GM21576 (cell line): ENCODE measurements around the gene PDE5A.

ENCODE experiments used
- ATAC-seq: cut with Tn5 transposase; IDR thresholded peaks from one replicate; pipeline ENCODE4 v1.9.1; 2021; ENCODE audit warnings: mild to moderate bottlenecking, moderate library complexity; ENCODE audit not compliant: unreplicated experiment

Gene PDE5A

DNA sequence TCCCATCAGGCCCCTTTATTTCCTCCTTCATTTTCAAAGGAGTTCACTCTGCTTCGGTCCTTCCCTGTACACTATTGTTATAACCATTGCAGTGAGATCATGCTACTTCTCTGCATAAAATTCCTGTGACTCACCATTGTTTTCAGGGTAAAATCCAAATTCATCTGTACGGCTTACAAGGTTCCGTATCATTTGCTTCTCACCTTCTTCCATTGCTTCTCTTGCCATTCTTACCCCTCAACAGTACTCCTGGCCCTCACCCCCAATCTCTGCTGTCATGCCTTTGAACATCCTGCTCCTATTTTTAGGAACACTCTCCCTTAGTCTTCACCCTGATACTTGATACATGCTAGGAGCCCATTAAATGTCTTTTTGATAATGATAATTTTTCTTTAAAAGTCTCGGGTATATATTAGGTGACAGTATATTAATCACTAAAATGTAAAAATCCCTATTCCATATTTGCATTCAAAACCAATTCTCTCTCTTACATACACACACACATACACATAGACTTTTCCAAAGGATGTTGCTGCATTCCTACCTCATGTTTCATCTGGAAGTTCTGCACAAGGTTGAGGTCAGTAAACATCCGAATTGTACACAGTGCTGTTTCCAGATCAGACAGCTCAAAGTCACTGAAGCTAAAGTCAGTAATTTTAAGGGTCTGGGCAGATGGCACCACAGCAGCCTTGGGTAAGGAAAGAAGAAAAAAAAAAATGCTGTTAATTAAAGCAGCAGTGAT is 103.4 kb downstream of the PDE5A start:
- no peak for ATAC-seq

DNA sequence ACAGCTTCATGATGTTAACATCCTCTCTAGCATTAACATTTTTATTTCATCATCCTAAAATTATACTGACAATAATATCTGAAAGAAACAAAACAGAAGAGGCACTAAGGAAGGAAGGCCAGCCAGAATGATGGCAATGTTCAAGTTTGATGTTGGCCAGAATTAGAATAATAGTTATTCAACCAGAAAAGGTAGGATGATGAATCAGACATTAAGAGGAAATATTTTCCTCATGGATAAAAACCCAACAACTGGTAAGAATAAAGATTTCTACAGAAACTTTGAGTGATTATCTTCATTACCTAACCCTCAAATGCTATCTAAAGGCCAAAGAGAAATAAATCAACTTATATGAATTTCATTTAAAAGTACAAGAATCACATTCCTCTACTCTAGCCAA is 105.2 kb downstream of the PDE5A start:
- no peak for ATAC-seq

DNA sequence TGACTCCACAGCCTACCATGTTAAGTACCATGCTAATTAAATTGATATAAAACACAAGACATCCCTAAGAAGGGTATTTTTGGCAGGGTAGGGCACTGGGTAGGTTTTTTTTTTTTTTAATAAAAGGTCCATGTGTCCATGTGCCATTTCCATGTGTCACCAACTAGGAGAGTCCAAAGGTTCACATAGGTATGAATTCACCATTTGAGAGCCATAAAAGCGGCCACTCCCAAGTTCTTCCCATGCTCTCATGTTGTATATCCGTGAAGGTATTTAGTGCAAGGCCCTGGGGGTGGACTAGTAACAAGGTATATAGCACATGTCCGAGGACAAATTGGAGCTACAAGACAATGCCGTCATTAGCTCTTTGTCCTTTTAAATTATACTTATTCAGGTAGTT is 107.3 kb downstream of the PDE5A start:
- no peak for ATAC-seq

DNA sequence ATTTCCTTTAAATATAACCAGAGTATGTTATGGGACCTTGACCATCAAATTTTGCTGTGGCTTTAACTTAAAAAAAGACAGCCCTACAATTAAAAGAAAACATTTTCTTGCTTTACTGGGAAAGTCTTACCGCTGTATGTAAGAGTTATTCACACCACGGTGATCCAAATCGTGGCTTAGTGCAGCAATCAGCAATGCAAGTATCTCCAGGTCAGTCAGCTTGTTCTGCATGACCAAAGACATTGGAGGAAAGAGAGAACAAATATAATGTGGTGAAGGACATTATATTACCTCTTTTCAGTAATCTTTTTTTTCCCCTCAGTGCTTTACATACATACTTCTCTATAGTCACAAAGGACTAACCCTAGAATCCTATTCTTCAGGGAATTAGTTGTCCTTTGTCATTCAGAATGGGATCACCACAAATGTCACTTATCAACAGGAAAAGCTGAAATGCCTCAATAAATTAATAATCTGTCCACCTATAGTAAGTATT is 109.6 kb downstream of the PDE5A start:
- ATAC-seq: no peak

DNA sequence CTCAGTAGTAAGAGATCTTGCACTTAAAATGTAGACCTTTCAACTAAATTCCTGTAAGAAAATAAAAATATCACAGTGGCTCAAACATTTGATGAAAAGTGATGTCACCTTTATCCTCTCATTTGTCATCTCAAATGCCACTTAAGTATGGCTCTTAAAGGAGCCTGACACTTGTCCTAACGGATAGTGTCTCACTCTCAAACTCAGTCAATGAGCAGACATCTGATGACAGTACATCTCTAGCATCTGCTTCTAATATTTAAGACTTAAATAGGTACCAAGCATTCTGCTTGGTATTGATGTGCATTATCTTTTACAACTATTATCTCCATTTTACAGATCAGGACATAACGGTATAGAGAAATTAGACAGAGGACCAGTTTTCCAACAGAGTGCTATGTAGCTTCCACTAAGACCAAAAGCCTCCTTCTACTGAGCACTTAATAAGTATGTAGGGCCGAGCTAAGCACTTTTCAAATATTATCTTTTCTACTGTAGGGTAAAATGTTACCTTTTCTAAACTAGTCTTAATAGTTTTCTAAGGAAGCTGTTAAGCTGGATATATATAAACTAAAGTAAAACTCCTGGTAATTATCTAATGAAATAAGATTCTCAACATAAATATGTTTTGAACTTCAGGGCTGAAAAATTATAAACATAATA is 110.2 kb downstream of the PDE5A start:
- no peak for ATAC-seq

DNA sequence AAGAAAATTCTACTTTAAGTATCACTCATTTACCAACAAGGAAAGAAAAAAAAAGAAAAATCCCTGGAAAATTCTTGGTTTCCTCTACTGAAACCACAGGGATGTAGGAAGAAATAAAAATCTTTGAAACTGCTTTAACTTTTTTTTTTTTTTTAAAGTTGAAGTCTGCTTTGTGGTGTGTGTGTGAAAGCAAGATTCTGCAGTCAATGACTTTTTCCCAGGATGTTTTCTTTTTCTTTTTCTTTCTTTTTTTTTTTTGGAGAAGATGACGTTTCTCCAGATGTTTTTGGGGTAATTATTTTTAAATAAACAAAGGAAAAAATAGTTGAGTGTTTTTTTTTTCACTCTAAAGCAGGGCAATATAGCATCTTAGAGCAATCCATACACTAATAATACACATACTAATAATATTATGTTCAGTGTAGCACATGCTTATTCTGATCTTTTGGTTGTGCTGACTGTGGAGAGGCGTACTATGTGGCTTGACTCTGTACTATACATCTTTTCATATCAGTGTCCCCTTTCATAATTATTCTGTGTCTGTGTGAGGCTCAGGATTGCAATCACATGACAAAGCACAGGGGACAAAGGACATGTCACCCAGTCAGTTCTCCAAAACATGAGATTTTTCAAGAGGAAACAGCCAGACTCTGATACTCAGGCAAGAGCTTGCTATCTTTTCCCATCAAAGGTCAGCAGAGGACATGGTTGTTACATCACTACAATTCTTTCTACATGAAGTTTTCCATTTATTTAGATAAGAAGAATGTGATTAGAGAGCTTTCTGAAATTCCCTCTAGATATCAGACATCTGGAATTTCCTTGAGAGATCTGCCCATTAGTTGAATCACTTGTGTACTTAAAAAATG is 111.0 kb downstream of the PDE5A start:
- ATAC-seq: no peak

DNA sequence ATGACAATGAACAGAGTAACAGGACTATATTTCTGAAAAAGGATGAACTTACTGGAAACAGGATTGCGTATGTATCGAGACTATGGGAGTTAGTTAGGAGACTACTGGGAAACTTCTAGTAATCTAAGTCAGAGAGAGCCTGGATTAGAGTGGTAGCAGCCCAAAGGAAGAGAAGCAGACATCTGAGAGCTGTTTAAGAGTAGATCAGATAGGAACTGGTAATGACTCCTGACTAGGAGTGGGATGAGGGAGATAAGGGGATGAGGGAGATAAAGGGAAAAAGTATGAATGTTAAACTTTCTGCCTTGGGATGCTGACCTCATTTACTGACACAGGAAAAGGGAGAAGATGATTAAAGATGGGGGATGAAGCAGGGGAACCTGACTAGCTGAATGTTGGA is 116.2 kb downstream of the PDE5A start:
- ATAC-seq: no peak

DNA sequence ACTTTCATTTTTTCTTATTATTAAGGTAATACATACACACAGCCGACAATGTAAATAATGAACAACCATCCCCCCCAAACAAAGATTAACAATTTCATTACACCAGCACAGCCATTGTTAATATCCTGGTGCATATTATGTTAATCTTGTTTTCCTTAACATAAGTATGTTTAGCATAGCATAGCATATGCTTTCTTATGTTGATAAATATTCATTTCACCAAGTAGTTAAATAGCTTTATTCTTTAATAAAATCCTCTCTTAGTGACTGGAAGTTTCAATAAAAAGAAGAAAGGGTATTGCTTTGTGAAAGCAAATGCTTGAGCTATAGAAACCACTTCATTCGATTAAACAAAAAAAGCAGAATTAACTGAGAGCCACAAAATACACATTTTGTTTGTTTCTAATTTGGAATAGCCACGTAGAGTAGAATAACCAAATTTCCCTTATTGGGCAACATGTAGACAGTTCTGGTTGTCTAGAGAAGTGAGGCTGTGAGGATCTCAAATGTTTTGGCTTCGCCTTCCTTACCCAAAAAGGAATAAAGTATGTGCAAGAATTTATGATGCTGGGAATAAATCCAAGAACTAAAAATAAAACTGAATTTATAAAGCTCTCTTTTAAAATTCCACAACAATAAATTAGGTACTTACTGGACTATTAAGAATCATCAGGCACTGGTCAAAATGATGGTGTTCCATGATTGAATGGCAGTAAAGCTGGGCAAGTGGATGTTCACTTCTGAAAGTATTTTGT is 118.0 kb downstream of the PDE5A start:
- no peak for ATAC-seq

DNA sequence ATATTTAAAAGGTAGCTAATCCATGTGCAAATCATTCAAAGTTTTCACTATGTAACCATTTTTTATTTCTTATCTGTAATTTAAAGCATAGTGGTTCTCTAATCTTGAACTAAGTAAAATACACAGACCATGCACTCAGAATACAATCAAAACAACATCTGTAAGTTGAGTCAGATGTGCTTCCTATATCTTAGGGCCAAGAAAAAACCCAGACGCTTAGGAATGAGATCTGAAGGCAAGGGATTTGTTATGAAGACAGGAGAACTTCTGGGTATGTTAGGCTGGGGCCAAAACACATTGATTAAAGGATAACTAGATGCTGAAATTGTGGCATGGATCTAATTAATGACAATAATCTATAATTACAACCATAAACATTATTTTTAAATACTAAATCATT is 120.3 kb downstream of the PDE5A start:
- no peak for ATAC-seq

DNA sequence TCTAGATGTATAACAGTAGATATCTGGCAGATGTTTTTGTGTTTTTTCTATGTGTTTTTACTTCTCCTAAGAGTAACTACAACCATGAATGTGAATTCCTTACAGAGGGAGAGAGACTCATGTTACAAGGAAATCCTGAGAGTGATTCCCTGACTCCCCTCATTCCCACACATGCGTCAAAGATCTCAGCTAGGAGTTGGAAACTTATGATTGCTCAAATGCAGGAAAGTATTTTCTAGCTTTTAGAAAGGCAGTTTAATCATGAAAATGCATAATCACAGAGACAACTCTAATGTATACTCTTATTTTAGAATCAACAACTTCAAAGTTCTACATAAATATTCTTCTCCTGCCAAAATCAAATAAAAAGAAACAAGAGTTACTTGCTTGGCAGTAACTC is 121.8 kb downstream of the PDE5A start:
- no peak for ATAC-seq

DNA sequence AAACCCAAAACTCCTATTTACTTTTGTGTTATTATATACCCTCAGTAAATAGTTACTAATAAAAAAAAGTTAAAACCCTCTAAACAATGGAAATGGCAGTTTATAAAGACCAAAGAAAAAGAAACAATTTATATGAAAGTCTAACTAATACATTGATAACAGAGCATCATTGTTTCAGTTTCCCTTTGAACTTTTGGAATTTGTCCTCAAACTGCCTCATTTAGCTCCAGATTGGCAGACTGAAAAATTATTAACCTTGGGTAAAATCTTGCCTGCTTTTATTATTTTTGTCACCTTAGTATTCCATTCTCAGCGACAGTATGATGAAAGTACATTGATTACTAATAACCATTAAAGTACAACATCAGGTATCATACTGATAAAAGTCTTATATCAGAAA is 124.0 kb downstream of the PDE5A start:
- ATAC-seq: no peak

DNA sequence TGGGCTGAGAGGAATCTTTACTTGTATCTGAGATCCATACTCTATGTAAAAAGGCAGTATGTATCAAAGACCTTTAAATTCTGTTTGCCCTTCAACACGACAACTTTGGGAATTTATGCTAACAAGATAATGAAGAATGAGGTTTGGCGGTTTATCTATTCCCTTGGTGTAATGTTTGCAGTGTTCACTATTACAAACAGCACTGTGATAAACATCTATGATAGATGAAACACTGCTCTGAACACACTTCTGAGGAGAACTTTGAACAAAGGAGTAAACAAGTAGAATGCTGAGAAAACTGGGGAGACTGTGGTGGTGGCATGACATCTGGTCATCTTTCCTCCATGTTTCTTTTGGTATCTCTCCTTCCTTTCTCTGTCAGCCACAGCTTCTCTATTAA is 126.9 kb downstream of the PDE5A start:
- no peak for ATAC-seq

DNA sequence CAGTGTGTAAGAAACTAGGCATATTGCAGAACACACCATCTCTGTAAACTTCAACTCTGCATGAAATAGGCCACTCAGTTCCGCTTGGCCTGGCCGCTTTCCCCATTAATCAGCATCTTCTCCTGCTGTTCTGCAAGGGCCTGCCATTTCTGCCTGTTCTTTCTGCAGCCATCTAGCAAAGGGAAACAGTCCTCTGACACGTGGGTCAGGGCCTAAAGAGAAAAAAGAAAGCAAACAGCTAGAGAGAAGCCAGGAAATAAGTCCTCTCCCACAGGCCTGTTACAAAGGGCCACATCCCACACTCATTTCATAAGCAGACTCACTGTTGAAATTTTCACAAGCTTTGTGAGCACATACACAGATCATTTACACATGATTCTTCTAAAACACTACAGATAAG is 130.1 kb downstream of the PDE5A start:
- no peak for ATAC-seq

DNA sequence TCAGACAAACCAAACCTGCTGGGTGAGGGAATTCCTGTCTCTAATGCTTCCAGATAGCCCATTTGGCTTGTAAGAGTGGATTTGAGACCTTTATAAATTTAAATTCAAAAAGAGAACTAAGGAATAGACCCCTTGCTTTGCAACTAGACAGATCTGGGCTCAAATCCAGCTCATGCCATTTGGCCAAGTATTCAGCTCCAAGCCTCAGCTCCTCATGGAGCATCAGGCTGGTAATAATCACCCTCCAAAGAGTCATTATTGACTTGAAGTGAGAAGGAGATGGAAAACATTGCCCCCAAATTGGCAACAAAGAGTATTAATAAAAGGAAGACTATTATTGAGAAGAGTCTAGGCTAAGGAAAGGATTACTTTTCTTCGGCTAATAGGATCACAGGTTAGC is 134.7 kb downstream of the PDE5A start:
- no peak for ATAC-seq

DNA sequence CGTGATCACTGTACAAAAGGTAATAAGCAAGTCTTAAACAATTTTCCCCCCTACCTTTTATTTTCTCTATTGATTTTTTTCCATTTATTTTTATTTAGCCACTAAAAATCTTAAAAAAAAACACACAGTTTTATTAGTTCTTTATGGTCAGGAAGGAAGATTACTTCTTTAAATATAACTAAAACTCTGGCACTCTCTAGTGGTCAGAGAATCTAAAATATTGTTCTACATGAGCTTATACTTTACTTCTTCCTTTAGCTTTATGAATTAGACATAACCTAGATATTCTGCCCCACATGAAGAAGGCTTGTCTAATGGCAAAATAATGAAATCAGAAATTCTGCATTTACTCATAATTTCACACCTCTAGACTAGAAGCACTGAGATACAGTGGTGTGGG is 135.2 kb downstream of the PDE5A start:
- ATAC-seq: no peak

DNA sequence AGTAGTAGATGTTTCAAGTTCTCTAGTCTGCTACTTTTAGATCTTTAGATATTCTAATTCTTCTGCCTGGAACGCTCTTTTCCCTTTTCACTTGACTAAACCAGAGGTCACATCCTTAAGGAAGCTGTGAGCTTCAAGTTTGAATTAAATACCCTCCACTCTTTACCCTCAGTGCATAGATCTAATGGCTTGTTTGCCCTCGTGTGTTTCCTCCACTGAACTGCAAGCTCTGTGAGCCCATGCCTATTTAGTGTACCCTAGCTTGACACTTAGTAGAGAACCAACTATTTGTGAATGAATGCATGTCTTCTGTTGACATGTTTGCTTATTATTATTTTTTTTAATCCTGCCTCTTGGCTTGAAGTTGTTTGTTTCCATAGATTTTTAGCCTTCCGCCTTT is 138.3 kb downstream of the PDE5A start:
- ATAC-seq: no peak

DNA sequence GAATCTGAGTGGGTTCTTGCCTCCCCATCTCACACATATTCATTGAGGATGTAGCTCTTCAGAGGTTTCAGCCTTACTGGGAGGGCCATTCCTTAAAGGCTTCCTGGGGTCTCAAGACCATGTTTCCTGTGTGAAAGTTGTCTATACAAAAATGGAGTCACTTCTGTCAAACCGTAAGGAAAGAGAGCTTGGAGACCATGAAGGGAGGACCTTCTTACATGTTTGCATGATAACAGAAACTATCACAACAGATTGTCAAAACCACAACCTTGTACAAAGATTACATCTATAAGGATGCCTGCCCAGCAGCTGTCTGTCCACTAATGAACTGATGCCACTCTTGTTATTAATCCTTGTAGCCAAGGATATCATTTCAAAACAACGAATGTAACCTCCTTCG is 139.3 kb downstream of the PDE5A start:
- no peak for ATAC-seq

DNA sequence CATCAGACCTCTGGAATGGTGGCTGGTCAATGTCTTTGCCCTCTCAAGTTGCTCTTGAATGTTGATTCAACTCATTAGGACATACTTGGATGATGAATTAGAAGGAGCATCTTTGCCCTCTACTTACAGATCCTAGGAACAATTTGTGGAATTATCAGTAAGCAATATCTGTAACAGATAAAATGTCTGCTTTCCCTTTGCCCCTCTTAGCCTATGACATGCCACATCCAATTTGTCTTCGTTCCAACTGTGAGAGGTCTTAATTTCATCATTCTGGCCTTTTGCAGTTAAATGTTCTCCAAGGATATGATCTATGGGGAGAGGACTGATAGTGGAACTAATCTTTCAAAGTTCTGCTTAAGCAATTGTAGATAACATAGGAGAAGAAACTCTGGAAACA is 148.3 kb downstream of the PDE5A start:
- ATAC-seq: no peak

DNA sequence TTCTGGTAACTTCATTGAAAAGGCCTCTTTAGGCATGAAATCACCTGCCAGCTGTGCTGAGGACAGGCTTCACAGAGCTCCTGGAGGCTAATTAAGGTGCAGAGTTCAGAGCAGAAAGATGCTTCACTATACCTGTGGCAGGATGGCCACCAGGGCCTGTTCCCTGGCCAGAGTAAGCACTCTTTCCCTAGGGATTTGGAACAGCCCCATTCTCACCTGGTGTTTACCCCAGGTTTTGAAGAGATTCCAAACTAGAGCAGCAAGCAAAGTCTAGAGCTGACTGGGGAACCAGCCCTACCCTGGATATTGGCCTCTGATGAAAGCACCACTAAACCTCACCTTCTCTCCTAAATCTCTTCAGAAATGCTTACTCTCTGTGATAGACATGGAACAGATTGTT is 148.8 kb downstream of the PDE5A start:
- ATAC-seq: no peak

DNA sequence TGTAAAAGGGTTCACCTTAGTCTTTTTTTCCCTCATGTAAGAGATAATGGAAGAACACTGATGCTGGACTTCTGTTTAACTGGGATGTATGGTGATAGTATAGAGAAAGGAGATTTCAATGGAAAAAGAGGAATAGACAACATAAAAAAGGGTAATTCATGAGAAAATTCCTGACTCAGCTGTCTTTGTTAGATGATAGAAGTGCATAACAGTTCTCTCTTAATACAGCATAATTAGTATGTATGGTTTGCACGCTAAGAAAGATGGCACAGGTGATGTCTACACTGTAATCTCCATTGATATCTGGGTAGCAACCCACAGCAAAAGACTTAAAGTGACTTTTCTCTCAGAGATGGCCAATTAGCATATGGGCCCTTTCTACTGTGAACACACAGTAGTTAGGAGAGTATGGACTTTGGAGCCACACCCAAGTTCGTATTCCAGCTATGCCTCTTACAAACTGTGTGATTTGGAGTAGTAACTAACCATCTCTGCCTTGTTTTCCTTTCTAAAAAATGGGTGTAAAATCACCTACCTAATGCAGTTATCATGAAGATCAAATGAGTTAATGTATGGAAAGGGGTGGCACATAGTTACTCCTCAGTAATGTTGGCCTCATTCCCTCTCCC is 149.3 kb downstream of the PDE5A start:
- ATAC-seq: no peak
